DOHH2 (cell line): ENCODE data around the gene C13orf46.

Experiments
- H3F3A ChIP-seq: fragments of 200-600 bp; sonication (generic), shearing (Covaris generic); 2 replicates; pipeline ENCODE4 v1.6.0; 2016; ENCODE audit warnings: antibody characterized with exemption, mild to moderate bottlenecking; ENCODE audit not compliant: control insufficient read depth, insufficient read depth
- H3K27ac ChIP-seq: fragments of 200-600 bp; sonication (generic); 2 replicates; pipeline ENCODE4 v1.5.1; 2014; ENCODE audit warnings: low read depth, mild to moderate bottlenecking, low read length, moderate library complexity
- H3K27me3 ChIP-seq: fragments of 200-600 bp; sonication (generic); 2 replicates; pipeline ENCODE4 v1.6.1; 2014; ENCODE audit warnings: mild to moderate bottlenecking, low read length, mixed read lengths; ENCODE audit not compliant: control insufficient read depth
- H3K36me3 ChIP-seq: fragments of 200-600 bp; sonication (generic); 2 replicates; pipeline ENCODE4 v1.6.1; 2014; ENCODE audit warnings: mild to moderate bottlenecking, low read length, moderate library complexity, mixed read lengths; ENCODE audit not compliant: control insufficient read depth
- H3K4me1 ChIP-seq: fragments of 200-600 bp; sonication (generic); 2 replicates; pipeline ENCODE4 v1.6.1; 2014; ENCODE audit warnings: mild to moderate bottlenecking, low read length, mixed read lengths; ENCODE audit not compliant: control insufficient read depth
- H3K4me2 ChIP-seq: fragments of 200-600 bp; sonication (generic); 2 replicates; pipeline ENCODE4 v1.6.0; 2014; ENCODE audit warnings: mild to moderate bottlenecking, low read length, moderate library complexity
- H3K4me3 ChIP-seq: fragments of 200-600 bp; sonication (generic); 2 replicates; pipeline ENCODE4 v1.5.1; 2014; ENCODE audit warnings: mild to moderate bottlenecking, low read length, mixed read lengths
- H3K79me2 ChIP-seq: fragments of 200-600 bp; sonication (generic); 2 replicates; pipeline ENCODE4 v1.6.1; 2014; ENCODE audit warnings: mild to moderate bottlenecking, low read length, mixed read lengths; ENCODE audit not compliant: control insufficient read depth
- H3K9me2 ChIP-seq: fragments of 200-600 bp; sonication (generic); replicated peaks from 2 replicates; pipeline ENCODE4 v1.6.1; 2014; ENCODE audit warnings: mild to moderate bottlenecking, low read length, mixed read lengths; ENCODE audit not compliant: control insufficient read depth
- H3K9me3 ChIP-seq: fragments of 200-600 bp; sonication (generic); 2 replicates; pipeline ENCODE4 v1.6.1; 2014; ENCODE audit warnings: antibody characterized with exemption, low read length, mixed read lengths; ENCODE audit not compliant: control insufficient read depth, insufficient read depth
- H4K20me1 ChIP-seq: fragments of 200-600 bp; sonication (generic); 2 replicates; pipeline ENCODE4 v1.6.0; 2014; ENCODE audit warnings: low read depth, mild to moderate bottlenecking, antibody characterized with exemption, low read length, moderate library complexity; ENCODE audit not compliant: control insufficient read depth, insufficient read depth
- CTCF ChIP-seq: fragments of 200-600 bp; sonication (generic); IDR thresholded peaks from one replicate; pipeline ENCODE4 v1.5.1; 2014; ENCODE audit warnings: antibody characterized with exemption, mild to moderate bottlenecking, low read depth, low read length; ENCODE audit not compliant: poor library complexity, severe bottlenecking
- EZH2phosphoT487 ChIP-seq: fragments of 200-600 bp; sonication (generic); IDR thresholded peaks from 2 replicates; pipeline ENCODE4 v1.6.1; 2017; ENCODE audit warnings: borderline replicate concordance, mild to moderate bottlenecking, antibody characterized with exemption, low read length, moderate library complexity, mixed read lengths

The C13orf46 gene

GRCh38 chr13:113952983-113953520 lies 20.8 kb downstream of the C13orf46 start:
- H3K9me2 ChIP-seq = no peaks in the 10 kb centered on the region
- no peak overlapping the region for H3K27ac ChIP-seq
- H3K9me3 ChIP-seq = peaks cover 6% of the 10 kb centered on the region; the same call in 1 of the 2 replicates
- no peaks in the 10 kb centered on the region for H3K27me3 ChIP-seq
- no peaks in the 10 kb centered on the region for H3K4me1 ChIP-seq
- TF ChIP-seq EZH2phosphoT487 (no peak), CTCF (no peak)
- no peaks in the 10 kb centered on the region for H3F3A ChIP-seq
- H3K4me3 ChIP-seq = no peak overlapping the region
- no peaks in the 10 kb centered on the region for H3K79me2 ChIP-seq
- no peaks in the 10 kb centered on the region for H4K20me1 ChIP-seq
- no peak overlapping the region for H3K4me2 ChIP-seq
- no peaks in the 10 kb centered on the region for H3K36me3 ChIP-seq

- no peaks in the 10 kb centered on the region for H3K36me3 ChIP-seq
- H3F3A ChIP-seq = no peaks in the 10 kb centered on the region
- H3K4me1 ChIP-seq = no peaks in the 10 kb centered on the region
- no peak overlapping the region for H3K4me3 ChIP-seq
- no peak overlapping the region for H3K4me2 ChIP-seq
- H3K27ac ChIP-seq = no peak overlapping the region
- TF ChIP-seq CTCF (no peak), EZH2phosphoT487 (no peak)
- H3K9me3 ChIP-seq = peaks cover 6% of the 10 kb centered on the region; the same call in 1 of the 2 replicates
- no peaks in the 10 kb centered on the region for H3K27me3 ChIP-seq
- no peaks in the 10 kb centered on the region for H4K20me1 ChIP-seq
- H3K9me2 ChIP-seq = no peaks in the 10 kb centered on the region
- H3K79me2 ChIP-seq = no peaks in the 10 kb centered on the region
These were observed 21.5 kb downstream of the C13orf46 start for GRCh38 chr13:113952151-113952982.

- no peaks in the 10 kb centered on the region for H3K4me1 ChIP-seq
- H3K27ac ChIP-seq = no peak overlapping the region
- no peaks in the 10 kb centered on the region for H3K9me2 ChIP-seq
- no peaks in the 10 kb centered on the region for H3K27me3 ChIP-seq
- H3K79me2 ChIP-seq = no peaks in the 10 kb centered on the region
- H3K9me3 ChIP-seq = 0 out of 2 replicates have a peak, but pooled peaks cover under 1% of the 10 kb centered on the region
- H4K20me1 ChIP-seq = no peaks in the 10 kb centered on the region
- no peaks in the 10 kb centered on the region for H3K36me3 ChIP-seq
- H3K4me2 ChIP-seq = no peak overlapping the region
- no peaks in the 10 kb centered on the region for H3F3A ChIP-seq
- no peak overlapping the region for H3K4me3 ChIP-seq
- TF ChIP-seq EZH2phosphoT487 (no peak), CTCF (peak; percentile 60)
These were observed 22.5 kb downstream of the C13orf46 start for GRCh38 chr13:113951246-113951999.
